GM21576 (cell line): ENCODE measurements around the gene PPL.

ENCODE experiments used
- ATAC-seq: cut with Tn5 transposase; IDR thresholded peaks from one replicate; pipeline ENCODE4 v1.9.1; 2021; ENCODE audit warnings: mild to moderate bottlenecking, moderate library complexity; ENCODE audit not compliant: unreplicated experiment

The PPL gene

GRCh38 chr16:4868535-4868934 is 68.4 kb downstream of the PPL start:
- ATAC-seq: no peak

GRCh38 chr16:4868026-4868425 is 68.9 kb downstream of the PPL start:
- no peak for ATAC-seq

- ATAC-seq: no peak
These were observed 70.4 kb downstream of the PPL start for GRCh38 chr16:4866586-4866985.

- no peak for ATAC-seq
These were observed 71.6 kb downstream of the PPL start for GRCh38 chr16:4865231-4865860.

- ATAC-seq: no peak
These were observed 72.2 kb downstream of the PPL start for GRCh38 chr16:4864728-4865127.

GRCh38 chr16:4862639-4863038 is 74.3 kb downstream of the PPL start:
- ATAC-seq: no peak

- no peak for ATAC-seq
These were observed 76.1 kb downstream of the PPL start for GRCh38 chr16:4860727-4861342.

GRCh38 chr16:4859900-4860255 is 77.1 kb downstream of the PPL start:
- ATAC-seq: no peak

GRCh38 chr16:4859190-4859899 is 77.6 kb downstream of the PPL start:
- ATAC-seq: no peak

- no peak for ATAC-seq
These were observed 81.1 kb downstream of the PPL start for GRCh38 chr16:4855804-4856203.

GRCh38 chr16:4855371-4855770 is 81.6 kb downstream of the PPL start:
- ATAC-seq: no peak

- no peak for ATAC-seq
These were observed 84.6 kb downstream of the PPL start for GRCh38 chr16:4852221-4852872.

- ATAC-seq: no peak
These were observed 86.7 kb downstream of the PPL start for GRCh38 chr16:4850211-4850610.

- ATAC-seq: peak; percentile 18
These were observed 89.0 kb downstream of the PPL start for GRCh38 chr16:4847774-4848587.

GRCh38 chr16:4846901-4847773 is 89.8 kb downstream of the PPL start, which contains the start of the genes GLYR1 and UBN1:
TSS of gene GLYR1 (minus strand) at chr16:4847288. CDS start at chr16:4847265, 23 bp downstream.
TSS of gene UBN1 (plus strand) at chr16:4847481. CDS start at chr16:4852918, 5,437 bp downstream.
- peak; percentile 86 for ATAC-seq

GRCh38 chr16:4846503-4846900 is 90.4 kb downstream of the PPL start:
- peak; percentile 1 for ATAC-seq

GRCh38 chr16:4840984-4841383 is 96.0 kb downstream of the PPL start:
- ATAC-seq: no peak

- ATAC-seq: no peak
These were observed 97.0 kb downstream of the PPL start for GRCh38 chr16:4839942-4840341.

GRCh38 chr16:4837733-4838501 is 99.0 kb downstream of the PPL start:
- ATAC-seq: no peak
